Activated CD8-positive, alpha-beta memory T cell treated with anti-CD3 and anti-CD28 coated beads, Interleukin-2, amount 50 U/mL, for 24 hours (primary cell): ENCODE measurements around the gene C20orf173.
"Not testable (repeated sequence)": the region's sequence is repeated elsewhere in the genome, so short reads cannot be mapped to it uniquely, and the experiment has no call there.

ENCODE experiments used
- DNase-seq: peaks from one replicate; pipeline ENCODE4 v3.0.0-alpha.2; 2020; ENCODE audit errors: extremely low read depth

Gene C20orf173

DNA sequence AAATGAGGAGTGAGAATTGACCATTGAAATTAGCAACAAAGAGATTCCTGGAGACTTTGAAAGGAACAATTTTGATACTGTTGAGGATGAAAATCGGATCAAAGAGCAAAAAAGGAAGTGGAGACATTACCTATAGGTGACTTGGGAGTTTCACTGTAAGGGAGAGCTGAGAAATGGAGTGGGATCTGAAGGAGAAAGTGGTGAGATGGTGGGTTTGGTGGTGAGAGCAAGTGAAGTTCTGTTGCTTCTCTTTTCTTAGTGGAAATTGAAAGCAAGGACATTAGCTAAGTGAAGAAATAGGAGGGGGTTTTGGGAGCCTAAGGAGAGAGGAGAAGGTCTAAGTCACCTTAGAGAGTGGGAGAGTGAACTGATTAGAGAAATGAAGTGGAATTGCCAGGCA lies 16.7 kb upstream of the C20orf173 start:
- no peak for DNase-seq

DNA sequence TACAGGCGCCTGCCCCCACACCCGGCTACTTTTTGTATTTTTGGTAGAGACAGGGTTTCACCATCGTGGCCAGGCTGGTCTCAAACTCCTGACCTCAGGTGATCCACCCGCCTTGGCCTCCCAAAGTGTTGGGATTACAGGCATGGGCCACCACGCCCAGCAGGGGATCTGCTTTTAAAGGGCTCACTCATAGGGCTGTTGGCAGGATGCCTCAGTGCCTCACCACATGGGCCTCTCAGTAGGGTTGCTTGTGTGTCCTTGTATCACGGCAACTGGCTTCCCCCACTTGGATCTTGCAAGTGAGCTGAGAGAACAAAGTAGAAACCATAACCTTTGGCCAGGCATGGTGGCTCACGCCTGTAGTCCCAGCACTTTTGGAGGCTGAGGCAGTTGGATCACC lies 15.5 kb upstream of the C20orf173 start:
- not testable (repeated sequence) for DNase-seq

DNA sequence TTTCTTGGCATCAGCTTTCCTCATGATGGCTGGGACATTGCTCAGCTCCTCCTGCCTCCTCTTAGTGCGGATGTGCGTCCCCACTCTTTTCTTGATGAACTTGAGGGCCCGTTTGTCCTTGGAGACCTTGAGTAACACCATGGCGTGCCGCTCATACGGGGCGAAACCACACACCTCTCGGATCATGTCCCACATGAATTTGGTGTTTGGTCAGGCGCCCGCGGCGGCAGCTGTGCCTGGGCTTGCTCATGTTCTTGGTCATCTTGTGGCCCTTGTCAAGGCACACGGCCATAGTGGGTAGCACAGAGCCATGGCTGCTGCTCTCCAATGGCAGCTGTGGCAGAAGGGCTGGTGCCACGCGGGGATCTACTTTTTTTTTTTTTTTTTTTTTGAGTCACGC lies 15.0 kb upstream of the C20orf173 start:
- no peak for DNase-seq

DNA sequence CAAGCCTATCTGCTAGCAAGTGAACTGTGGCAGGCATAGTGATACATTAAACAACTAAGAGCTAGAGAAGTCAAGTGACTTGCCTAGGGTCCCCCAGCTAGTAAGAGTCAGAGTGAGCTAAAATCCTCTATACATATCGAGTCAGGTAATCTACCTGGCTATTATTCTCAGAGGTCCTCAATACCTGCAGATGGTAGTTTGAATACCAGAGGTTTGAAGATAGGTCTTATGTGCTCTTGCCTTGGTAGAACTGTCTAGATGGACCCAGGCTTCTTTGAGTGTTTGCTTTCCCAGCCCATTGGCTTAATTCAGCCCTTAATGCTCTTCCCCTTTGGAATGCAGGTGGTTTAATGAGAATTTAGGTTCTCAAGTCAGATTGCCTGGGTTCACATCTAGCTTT lies 13.5 kb upstream of the C20orf173 start:
- DNase-seq = no peak

DNA sequence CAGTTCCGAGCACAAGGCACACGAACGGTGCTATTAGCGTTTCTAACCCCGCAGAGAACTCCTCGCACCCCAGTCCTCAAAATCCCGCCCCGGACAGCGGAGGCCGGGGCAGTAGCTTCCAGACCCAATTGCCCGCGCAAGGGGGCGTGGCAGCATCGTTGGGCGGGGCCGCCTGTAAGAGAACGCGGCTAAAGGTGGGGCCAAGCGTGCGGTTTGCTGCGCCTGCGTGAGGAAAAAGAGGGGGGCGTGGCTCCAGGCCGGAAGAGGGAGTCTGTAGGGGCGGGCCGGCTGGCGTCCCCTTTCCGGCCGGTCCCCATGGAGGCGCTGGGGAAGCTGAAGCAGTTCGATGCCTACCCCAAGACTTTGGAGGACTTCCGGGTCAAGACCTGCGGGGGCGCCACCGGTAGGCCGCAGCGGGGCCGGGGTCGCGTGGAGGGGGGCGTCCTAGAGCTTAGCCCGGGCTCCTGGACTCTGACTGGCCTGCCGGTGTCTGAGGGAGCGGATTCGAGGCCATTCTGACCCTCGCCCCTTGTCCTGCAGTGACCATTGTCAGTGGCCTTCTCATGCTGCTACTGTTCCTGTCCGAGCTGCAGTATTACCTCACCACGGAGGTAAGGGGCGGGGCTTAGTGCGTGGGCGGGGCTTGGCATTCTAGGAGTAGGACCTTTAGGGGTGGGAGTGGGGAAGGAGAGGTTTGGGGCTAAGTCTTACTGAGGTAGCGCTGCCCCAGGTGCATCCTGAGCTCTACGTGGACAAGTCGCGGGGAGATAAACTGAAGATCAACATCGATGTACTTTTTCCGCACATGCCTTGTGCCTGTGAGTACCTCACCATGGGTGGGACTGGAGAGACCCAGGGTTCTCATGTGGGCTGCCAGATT lies 12.6 kb upstream of the C20orf173 start, which contains the start of gene ERGIC3:
Gene ERGIC3, plus strand, starts transcription at position 296 of the 880 bp plus-strand sequence. Its CDS starts 20 bp downstream, at position 316.
- DNase-seq = peak; percentile 94

DNA sequence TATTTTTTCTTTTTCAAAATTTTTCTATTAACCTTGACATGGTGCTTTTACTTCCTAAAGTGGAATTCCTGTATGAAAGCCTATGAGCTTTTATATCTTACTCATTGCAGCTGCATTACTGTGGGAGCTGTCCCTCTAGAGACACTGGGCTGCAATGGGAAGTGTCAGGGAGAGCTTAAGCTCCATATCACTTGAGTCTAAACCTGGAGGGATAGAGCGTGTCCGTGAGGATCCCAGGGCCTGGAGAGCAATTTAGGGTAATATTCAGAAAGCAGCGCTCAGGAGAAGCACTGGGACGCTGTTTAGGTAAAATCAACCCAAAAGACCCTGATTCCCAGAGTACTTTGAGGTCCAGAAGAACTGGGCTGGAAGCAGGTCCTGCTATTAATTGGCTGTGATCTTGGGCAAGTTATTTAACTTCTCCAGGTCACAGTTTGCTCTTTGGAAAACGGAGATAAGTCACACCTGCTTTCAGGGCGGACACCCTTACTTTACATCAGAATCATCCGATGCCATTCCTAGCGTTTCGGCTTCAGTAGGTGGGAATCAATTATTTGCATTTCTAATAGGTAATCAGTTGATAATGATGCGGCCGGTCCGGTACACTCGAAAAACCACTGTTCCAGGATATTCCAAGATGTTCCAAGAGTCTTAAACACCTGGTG lies 11.8 kb upstream of the C20orf173 start:
- no peak for DNase-seq

DNA sequence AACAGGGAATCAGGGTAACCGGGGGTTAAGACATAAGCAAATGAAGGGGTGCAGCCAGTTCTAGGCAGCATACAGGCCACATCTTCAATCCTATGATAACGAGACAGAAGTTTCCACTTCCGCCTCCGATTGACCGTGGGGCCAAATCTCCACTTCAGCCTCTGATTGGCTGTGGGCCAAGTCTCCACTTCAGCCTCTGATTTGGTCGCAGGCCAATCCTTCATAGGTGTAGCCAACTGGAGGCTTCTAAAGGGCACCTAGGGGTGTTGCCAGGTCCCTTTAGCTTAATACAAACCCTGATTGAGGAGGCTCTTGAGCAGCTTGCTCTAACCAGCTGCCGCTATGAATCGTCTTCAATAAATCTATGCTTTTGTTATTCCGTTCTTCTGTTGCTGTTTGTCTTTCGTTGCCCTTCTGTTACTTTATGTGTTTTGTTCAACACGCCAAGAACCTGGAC lies 10.3 kb upstream of the C20orf173 start:
- no peak for DNase-seq

DNA sequence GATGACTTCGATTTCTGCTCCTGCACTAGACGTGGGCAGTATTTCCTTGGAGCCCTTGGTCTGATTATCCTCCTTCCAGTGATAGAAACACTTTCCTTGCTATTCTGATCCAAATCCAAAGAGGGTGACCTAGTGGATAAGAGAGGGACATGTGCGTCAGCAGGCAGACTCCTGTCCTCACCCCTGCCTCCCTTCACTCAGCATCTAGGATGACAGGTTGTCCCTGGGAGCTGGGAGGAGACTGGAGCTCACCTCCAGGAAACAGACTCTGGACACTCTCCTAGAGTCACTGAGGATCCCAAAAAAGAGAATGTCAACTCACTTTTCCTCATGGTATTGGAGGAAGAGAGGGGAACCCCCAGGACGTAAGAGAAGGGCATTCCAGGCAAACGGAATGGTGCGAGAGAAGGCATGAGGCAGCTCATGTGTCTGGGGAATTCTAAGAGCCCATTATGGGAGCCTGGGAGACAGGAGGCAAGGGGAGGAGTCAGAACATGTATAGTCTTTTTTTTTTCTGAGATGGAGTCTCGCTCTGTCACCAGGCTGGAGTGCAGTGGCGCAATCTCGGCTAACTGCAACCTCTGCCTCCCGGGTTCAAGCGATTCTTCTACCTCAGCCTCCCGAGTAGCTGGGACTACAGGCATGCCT lies 2.2 kb downstream of the C20orf173 start:
- no peak for DNase-seq

DNA sequence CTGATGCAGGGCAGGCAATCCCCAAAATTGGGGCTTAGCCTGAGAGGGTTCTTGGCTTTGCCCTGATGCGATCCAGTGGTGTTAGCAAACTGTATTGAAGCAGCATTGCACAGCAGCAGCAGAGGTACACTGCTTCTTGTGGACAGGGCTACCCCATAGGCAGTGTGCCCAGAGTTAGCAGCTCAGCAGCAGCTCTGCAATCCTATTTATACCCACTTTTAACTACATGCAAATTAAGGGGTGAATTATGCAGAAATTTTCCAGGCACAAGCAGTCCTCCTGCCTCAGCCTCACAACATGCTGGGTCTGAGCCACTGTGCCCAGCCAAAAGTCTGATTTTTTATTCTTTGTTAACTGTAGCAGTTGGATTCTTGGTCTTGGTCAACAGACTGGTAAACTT lies 3.8 kb downstream of the C20orf173 start:
- DNase-seq = no peak

DNA sequence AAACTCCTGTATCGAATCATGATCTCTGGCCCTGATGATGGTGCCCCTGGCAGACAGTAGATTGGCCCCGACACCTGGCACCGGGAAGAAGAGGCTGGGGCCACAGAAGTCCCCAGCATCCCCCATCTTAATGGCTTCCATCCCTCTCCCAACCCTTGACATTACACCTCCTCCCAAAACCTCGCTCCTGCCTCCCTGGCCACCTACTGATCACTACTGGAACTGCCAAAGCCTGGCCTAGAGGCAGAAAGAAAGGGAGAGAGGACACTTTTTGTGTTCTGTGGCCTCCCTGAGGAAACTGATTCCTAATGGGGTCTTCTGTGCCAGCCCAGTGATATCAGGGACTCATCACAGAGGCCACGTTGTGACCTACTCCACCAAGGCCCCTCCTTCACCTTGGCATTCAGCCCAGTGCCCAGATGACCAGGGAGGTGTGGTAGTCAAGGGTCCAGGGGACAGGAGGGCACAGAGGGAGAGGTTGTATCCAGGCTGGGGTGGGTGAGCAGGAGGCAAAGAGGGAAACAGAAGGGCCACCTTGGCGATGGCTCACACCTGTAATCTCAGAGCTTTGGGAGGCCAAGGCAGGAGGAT lies 6.1 kb downstream of the C20orf173 start:
- no peak for DNase-seq

DNA sequence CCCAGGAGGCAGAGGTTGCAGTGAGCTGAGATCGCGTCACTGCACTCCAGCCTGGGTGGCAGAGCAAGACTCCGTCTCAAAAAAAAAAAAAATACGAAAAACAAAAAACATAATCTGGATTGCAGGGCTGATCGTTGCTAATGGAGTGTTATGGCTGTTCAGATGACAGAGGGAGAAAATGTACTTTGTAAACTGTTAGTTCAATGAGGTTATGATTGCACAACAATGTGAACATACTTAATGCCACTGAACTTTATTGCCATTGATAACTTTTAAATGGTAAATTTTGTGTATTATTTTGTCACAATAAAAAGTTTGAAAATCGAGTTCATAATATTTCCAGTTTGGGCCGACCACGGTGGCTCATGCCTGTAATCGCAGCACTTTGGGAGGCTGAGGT lies 10.5 kb downstream of the C20orf173 start:
- no peak for DNase-seq

DNA sequence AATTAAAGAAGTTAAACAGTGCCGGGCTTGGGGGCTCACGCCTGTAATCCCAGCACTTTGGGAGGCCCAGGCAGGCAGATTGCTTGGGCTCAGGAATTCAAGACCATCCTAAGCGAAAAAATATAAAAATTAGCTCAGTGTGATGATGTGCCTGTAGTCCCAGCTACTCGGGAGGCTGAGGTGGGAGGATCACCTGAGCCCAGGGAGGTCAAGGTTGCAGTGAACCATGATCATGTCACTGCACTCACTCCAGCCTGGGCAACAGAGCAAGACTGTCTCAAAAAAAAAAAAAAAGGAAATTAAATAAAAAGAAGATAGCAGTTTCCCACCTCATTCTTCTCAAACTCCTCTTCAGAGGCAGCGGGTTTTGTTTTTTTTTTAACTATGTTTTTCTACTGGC lies 11.7 kb downstream of the C20orf173 start:
- DNase-seq = not testable (repeated sequence)

DNA sequence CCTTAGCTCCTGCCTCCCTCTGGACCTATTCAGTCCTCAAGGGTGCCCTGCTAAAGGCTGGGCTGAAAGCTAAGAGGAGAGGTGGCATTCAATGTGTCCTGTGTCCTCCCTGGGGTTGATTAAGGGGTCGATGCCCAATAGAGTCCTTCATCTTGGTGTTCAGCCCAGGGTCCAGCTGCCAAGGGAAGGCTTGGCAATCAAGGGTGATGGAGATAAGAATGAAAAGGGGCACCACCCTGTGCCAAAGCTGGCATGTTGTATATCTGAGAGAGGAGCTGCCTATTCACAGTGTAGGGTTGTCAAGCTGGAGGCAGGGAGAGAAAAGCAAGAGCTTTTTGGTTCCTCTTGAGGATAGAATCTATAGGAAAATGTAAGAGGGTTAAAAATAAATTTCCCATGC lies 12.3 kb downstream of the C20orf173 start:
- DNase-seq = no peak

DNA sequence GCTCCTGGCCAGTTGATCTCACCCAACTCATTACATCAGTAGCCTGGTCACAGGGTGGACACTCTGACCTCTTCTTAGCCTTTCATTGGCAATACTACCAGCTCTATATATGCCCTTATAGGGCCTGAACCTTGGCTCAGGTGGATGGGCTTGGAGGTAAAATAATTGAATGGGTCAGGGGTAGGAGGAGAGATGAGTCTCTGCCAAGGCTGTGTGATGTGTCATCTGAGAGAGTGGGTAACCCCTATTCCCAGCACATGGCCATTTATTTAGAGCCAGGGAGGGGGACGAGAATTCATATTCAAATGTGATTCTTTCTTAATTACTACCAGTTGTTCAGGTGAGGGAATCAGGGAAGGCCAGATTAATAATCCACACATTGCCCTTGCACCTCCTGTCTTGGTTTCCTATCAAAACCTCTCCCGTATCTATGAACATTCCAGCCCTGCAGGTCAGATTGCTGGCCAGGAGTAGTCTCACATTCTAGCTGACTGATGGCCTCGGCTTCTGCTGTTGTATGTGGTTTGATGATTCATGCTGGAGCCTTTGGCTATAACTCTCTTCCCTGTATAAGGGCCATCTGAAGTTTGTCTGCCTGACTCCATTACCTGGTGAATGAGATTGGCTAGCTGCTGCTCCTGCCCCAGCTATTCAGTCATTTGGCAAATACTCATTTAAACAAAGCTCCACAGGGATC lies 13.4 kb downstream of the C20orf173 start:
- DNase-seq = no peak

DNA sequence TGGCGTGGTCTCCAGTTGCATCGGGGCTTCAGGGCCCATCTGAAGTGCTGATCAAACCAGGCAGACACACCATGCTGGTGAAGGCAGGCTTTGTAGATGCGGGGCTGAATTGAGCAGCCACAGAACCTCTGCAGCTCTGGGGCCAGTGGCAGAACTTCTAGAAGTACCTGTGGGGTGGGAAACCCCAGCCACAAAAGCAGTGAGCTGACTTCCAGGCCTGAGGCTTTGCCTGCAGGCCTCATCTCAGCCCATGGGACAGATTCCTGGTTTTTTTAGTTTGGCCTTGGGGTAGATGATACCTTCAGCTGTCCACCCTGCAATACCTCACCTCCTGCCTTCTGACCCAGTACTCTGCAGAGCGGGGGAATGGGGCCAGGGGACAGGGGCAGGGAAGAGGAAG lies 14.1 kb downstream of the C20orf173 start:
- no peak for DNase-seq

DNA sequence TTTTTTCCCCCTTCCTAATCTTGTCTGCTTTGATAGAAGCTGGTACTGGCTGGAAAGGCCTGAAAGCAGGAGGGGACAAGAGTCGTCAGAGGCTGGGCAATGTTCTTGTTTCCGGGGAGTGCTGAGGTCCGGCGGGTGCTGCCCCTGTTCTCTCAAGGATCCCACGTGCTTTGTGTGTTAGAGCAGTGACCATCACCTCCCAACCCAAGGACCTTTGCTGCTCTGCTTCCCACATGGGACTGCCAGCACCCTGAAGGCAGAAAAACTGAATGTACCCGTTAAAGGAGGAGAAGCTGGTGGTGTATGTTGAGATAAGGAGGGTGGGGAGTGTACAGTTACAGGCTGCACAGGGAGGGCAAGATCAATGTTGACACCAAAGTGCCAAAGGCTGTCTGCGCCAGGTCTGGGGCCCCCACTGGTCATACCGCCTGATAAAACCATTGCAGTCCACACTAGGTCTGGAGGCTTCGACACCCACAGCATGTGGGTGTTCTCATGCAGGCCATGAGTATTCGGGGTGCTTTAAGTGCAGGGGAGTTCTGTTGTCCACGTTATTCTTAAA lies 15.0 kb downstream of the C20orf173 start:
- no peak for DNase-seq

DNA sequence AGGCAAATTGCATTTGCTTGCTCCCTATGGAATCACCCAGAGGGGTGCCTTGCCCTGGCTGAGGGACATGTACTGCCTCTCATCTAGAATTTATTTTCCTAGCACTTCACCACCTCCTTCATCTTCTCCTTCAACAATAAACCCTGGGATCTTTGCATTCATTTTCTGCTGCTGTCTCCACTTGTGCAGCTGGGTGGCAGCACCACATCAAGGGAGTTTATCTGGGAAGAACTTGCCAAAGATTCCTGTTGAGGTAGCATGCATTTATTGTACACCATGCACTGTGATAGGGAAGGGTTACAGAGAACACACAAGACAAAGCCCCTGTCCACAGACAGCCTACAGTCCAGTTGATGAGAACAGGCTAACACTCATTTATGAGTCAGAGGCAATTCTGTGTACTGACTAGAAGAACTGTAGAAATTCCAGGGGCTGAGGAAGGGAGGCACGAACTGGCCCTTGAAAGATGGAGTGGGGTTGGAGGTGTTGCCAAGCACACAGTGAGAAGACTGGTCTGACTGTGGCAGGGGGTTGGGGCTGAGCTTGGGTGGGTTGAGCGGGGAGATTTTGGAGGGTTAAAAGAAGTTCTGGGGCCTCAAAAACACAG lies 17.5 kb downstream of the C20orf173 start:
- no peak for DNase-seq

DNA sequence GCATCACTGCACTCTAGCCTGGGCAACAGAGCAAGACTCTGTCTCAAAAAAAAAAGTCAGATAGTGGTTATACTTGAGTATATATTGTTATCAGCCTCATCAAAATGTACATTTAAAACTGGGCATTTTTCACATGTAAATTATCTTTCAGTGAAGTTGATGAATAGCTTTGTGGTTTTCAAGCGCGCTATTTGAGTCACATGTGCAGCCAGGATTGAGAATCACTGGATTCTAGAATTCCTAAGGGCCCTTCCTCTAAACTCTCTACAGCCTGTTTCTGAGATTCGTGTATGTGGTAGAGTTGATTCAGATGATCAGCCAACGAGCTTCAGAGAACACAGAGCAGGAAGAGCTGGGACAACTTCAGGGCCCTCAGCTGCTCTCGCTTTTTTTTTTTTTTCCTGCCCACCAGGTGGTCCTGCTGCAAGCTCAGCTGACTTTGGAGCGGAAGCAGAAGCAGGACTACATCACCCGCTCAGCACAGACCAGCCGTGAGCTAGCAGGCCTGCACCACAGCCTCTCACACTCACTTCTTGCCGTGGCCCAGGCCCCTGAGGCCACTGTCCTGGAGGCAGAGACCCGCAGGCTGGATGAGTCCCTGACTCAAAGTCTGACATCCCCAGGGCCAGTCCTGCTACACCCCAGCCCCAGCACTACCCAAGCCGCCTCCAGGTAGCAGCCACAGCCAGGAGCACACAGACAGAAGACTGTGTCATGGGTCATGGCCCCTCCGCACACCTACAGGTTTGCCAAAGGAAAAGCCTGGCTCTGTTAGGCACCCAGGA lies 18.3 kb downstream of the C20orf173 start:
- DNase-seq = no peak

DNA sequence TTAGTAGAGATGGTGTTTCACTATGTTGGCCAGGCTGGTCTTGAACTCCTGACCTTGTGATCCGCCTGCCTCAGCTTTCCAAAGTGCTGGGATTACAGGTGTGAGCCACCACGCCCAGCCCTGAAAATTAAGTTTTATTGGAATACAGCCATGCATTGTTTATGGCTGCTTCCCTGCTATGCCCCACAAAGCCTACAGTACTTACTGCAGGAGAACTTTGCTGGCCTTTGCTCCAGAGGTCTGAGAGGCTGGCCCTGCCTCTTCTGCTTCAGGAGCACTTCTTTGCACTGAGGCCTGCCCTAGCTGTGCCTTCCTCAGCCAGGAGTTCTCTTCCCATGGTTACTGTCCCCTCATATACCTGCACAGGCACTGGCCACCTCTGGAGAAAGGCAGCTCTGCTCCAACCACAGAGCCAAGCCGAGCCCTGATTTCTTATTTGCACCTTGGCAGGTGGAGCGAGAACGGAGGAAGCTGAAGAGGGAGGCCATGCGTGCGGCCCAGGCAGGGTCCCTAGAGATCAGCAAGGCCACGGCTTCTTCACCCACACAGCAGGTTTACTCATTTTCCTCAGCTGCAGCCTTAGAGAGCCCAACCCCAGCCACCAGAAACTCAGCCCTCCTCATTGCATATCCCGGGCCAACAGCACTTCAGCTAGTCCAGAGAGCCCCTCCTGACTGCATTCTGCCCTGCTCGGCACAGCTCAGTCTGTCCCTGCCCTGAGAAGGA lies 20.8 kb downstream of the C20orf173 start:
- no peak for DNase-seq
